A549 (cell line): ENCODE data around the gene SNORC.

ENCODE experiments used
- CTCF ChIP-seq: fragments of >200 bp; sonication (Bioruptor Twin); formaldehyde crosslinking; IDR thresholded peaks from 3 replicates; pipeline ENCODE4 v1.5.1; 2016
- EP300 ChIP-seq, 2 experiments: fragments of >200 bp; sonication (Bioruptor Twin); formaldehyde crosslinking; IDR thresholded peaks; 2 replicates in 1 of 2; 3 replicates in 1 of 2; pipeline ENCODE4 v1.6.1; 2016 to 2017
- ESRRA ChIP-seq: fragments of 150-350 bp; IDR thresholded peaks from 2 replicates; pipeline ENCODE4 v1.6.1; 2014; ENCODE audit warnings: mild to moderate bottlenecking, low read length, borderline replicate concordance
- GATA3 ChIP-seq: IDR thresholded peaks from 2 replicates; pipeline ENCODE4 v1.6.1; 2012; ENCODE audit warnings: borderline replicate concordance
- MAFK ChIP-seq: fragments of 450-650 bp; IDR thresholded peaks from 2 replicates; pipeline ENCODE4 v1.6.1; 2014; ENCODE audit not compliant: partially characterized antibody
- POLR2A ChIP-seq: IDR thresholded peaks from 2 replicates; pipeline ENCODE4 v1.6.1; 2012; ENCODE audit warnings: mild to moderate bottlenecking, low read length
- SMC3 ChIP-seq: fragments of >200 bp; sonication (Bioruptor Twin); formaldehyde crosslinking; IDR thresholded peaks from 3 replicates; pipeline ENCODE4 v1.6.1; 2018; ENCODE audit warnings: inconsistent platforms

GRCh38 chr2:232884001-232884421 lies 13.9 kb downstream of the SNORC start:
- TF ChIP-seq ESRRA, result no peak
- no peak for TF ChIP-seq POLR2A
- no peak for TF ChIP-seq GATA3
- no peak for TF ChIP-seq CTCF
- no peak for TF ChIP-seq SMC3
- no peak for TF ChIP-seq EP300 (IDR thresholded peaks at IDR 0.05)
- TF ChIP-seq MAFK, result no peak
